Caco-2 (cell line): ENCODE results near the gene CHRNA7. TPM values are rescaled to one million over a fixed set of nuclear protein-coding genes. Genes with fewer than 3 reads are reported as not detected.
"Not testable (repeated sequence)": the region's sequence is repeated elsewhere in the genome, so short reads cannot be mapped to it uniquely, and the experiment has no call there.

ENCODE experiments used
- BruUV-seq: library from RNA; stranded (reverse); fragments of 400-500 nt; replicated peaks from 2 replicates; lab custom pipeline; 2021; lab: Mats Ljungman, UMichigan
- CTCF ChIA-PET: fragments of 300-600 bp; sonication (Branson Sonifier 250); formaldehyde crosslinking; loops from one replicate; lab custom pipeline; 2022; ENCODE audit warnings: antibody characterized with exemption; lab: Charles Lee
- POLR2A ChIA-PET: fragments of 300-600 bp; sonication (Branson Sonifier 250); formaldehyde crosslinking; loops from one replicate; lab custom pipeline; 2022; ENCODE audit warnings: antibody characterized with exemption; lab: Charles Lee
- DNase-seq, 2 experiments: peaks; one replicate each; pipeline versions ENCODE4 v3.0.0 to v3.0.0-alpha.2; 2020 to 2022
- H3K27me3 ChIP-seq: replicated peaks from 2 replicates; pipeline ENCODE4 v1.6.0; 2011; ENCODE audit warnings: low read length; ENCODE audit not compliant: control insufficient read depth, insufficient read depth
- H3K36me3 ChIP-seq: 2 replicates; pipeline ENCODE4 v1.5.1; 2011; ENCODE audit warnings: low read length; ENCODE audit not compliant: control insufficient read depth, insufficient read depth
- H3K4me1 ChIP-seq: fragments of 250-450 bp; sonication (Bioruptor Pico); 2 replicates; pipeline ENCODE4 v1.5.1; 2020; ENCODE audit warnings: mild to moderate bottlenecking
- H3K4me3 ChIP-seq: 2 replicates; pipeline ENCODE4 v1.5.1; 2011; ENCODE audit warnings: low read depth, mild to moderate bottlenecking, control low read depth, low read length
- H3K9me3 ChIP-seq: fragments of 250-450 bp; sonication (Bioruptor Pico); 2 replicates; pipeline ENCODE4 v1.5.1; 2020; ENCODE audit warnings: mild to moderate bottlenecking, moderate library complexity
- H3K27ac Mint-ChIP-seq: one replicate; pipeline ENCODE4 v1.8.0; 2022; ENCODE audit warnings: mixed read lengths; ENCODE audit not compliant: unreplicated experiment
- H3K27me3 Mint-ChIP-seq: one replicate; pipeline ENCODE4 v1.8.0; 2022; ENCODE audit warnings: mixed read lengths; ENCODE audit not compliant: insufficient read depth, unreplicated experiment
- H3K36me3 Mint-ChIP-seq: one replicate; pipeline ENCODE4 v1.8.0; 2022; ENCODE audit warnings: mild to moderate bottlenecking, mixed read lengths; ENCODE audit not compliant: insufficient read depth, unreplicated experiment
- H3K4me1 Mint-ChIP-seq: one replicate; pipeline ENCODE4 v1.8.0; 2022; ENCODE audit warnings: low read depth, mixed read lengths; ENCODE audit not compliant: unreplicated experiment
- H3K4me3 Mint-ChIP-seq: one replicate; pipeline ENCODE4 v1.8.0; 2022; ENCODE audit warnings: mild to moderate bottlenecking, moderate library complexity, mixed read lengths; ENCODE audit not compliant: unreplicated experiment
- H3K9me3 Mint-ChIP-seq: one replicate; pipeline ENCODE4 v1.8.0; 2022; ENCODE audit warnings: mixed read lengths; ENCODE audit not compliant: unreplicated experiment
- intact Hi-C: fragments of 100-400 bp; cut with micrococcal nuclease; formaldehyde crosslinking; loops from one replicate; pipeline ENCODE4 v1.10.0; 2022; ENCODE audit not compliant: unreplicated experiment
- total RNA-seq: library from RNA; stranded (reverse); gene quantifications from 2 replicates; pipeline ENCODE4 v1.2.3, GENCODE V29; 2022

Gene CHRNA7
- total RNA-seq, 1 experiment from 2014 or later = 0.11 TPM

- H3K9me3 ChIP-seq, H3K4me3 Mint-ChIP-seq, CTCF ChIA-PET, intact Hi-C loops, H3K36me3 Mint-ChIP-seq, BruUV-seq, H3K4me1 ChIP-seq, H3K27ac Mint-ChIP-seq, H3K36me3 ChIP-seq, POLR2A ChIA-PET, H3K4me1 Mint-ChIP-seq, H3K4me3 ChIP-seq, DNase-seq, H3K27me3 Mint-ChIP-seq, H3K9me3 Mint-ChIP-seq, H3K27me3 ChIP-seq: not testable (repeated sequence)
Observed at GRCh38 chr15:32164747-32165146, 134.4 kb downstream of the CHRNA7 start.

GRCh38 chr15:32165775-32166174, 135.5 kb downstream of the CHRNA7 start:
- H3K27me3 Mint-ChIP-seq, H3K9me3 Mint-ChIP-seq, POLR2A ChIA-PET, H3K36me3 ChIP-seq, H3K27ac Mint-ChIP-seq, H3K36me3 Mint-ChIP-seq, H3K4me1 ChIP-seq, intact Hi-C loops, BruUV-seq, DNase-seq, H3K4me3 ChIP-seq, CTCF ChIA-PET, H3K4me3 Mint-ChIP-seq, H3K4me1 Mint-ChIP-seq, H3K27me3 ChIP-seq, H3K9me3 ChIP-seq: not testable (repeated sequence)

GRCh38 chr15:32166270-32166669, 136.0 kb downstream of the CHRNA7 start:
- intact Hi-C loops, POLR2A ChIA-PET, H3K4me3 ChIP-seq, H3K4me3 Mint-ChIP-seq, H3K36me3 ChIP-seq, BruUV-seq, H3K27me3 ChIP-seq, H3K27me3 Mint-ChIP-seq, H3K4me1 Mint-ChIP-seq, H3K36me3 Mint-ChIP-seq, H3K9me3 ChIP-seq, H3K27ac Mint-ChIP-seq, DNase-seq, H3K4me1 ChIP-seq, H3K9me3 Mint-ChIP-seq, CTCF ChIA-PET: not testable (repeated sequence)

- H3K36me3 Mint-ChIP-seq, H3K4me1 Mint-ChIP-seq, DNase-seq, H3K4me3 Mint-ChIP-seq, H3K36me3 ChIP-seq, H3K9me3 ChIP-seq, H3K4me3 ChIP-seq, H3K9me3 Mint-ChIP-seq, H3K27ac Mint-ChIP-seq, BruUV-seq, intact Hi-C loops, H3K4me1 ChIP-seq, POLR2A ChIA-PET, CTCF ChIA-PET, H3K27me3 Mint-ChIP-seq, H3K27me3 ChIP-seq: not testable (repeated sequence)
Observed at GRCh38 chr15:32167913-32168312, 137.6 kb downstream of the CHRNA7 start.

- H3K27me3 Mint-ChIP-seq, intact Hi-C loops, H3K4me1 Mint-ChIP-seq, H3K4me1 ChIP-seq, CTCF ChIA-PET, H3K4me3 ChIP-seq, BruUV-seq, H3K9me3 Mint-ChIP-seq, H3K36me3 ChIP-seq, H3K9me3 ChIP-seq, H3K4me3 Mint-ChIP-seq, H3K27me3 ChIP-seq, DNase-seq, H3K27ac Mint-ChIP-seq, POLR2A ChIA-PET, H3K36me3 Mint-ChIP-seq: not testable (repeated sequence)
Observed at GRCh38 chr15:32180579-32180978, 150.3 kb downstream of the CHRNA7 start.

- CTCF ChIA-PET, BruUV-seq, H3K4me1 Mint-ChIP-seq, H3K9me3 Mint-ChIP-seq, POLR2A ChIA-PET, H3K27me3 ChIP-seq, H3K36me3 ChIP-seq, H3K9me3 ChIP-seq, DNase-seq, H3K4me1 ChIP-seq, H3K27me3 Mint-ChIP-seq, H3K4me3 Mint-ChIP-seq, H3K36me3 Mint-ChIP-seq, H3K4me3 ChIP-seq, H3K27ac Mint-ChIP-seq, intact Hi-C loops: not testable (repeated sequence)
Observed at GRCh38 chr15:32193780-32194179, 163.5 kb downstream of the CHRNA7 start.

- intact Hi-C loops, POLR2A ChIA-PET, H3K36me3 Mint-ChIP-seq, BruUV-seq, H3K27ac Mint-ChIP-seq, DNase-seq, H3K4me1 Mint-ChIP-seq, H3K9me3 Mint-ChIP-seq, H3K4me3 ChIP-seq, H3K27me3 ChIP-seq, H3K4me3 Mint-ChIP-seq, H3K9me3 ChIP-seq, H3K36me3 ChIP-seq, H3K27me3 Mint-ChIP-seq, H3K4me1 ChIP-seq, CTCF ChIA-PET: not testable (repeated sequence)
Observed at GRCh38 chr15:32196206-32196605, 165.9 kb downstream of the CHRNA7 start.
